ENCODE measurements around the gene CACUL1. TPM values are rescaled to one million over a fixed set of nuclear protein-coding genes. Genes with fewer than 3 reads are reported as not detected.

Gene CACUL1
- polyA plus RNA-seq, 3 donors from 2014 or later = 23.8 to 41.4 (median 25.8) TPM

- DNase-seq = no peak
- Mint-ChIP-seq H3K36me3 (peaks cover 0 to 4% (median 4%) of the 10 kb centered on the region in 3 donors), H3K4me1 (no peaks in the 10 kb centered on the region), H3K9me3 (no peaks in the 10 kb centered on the region), H3K27ac (no peak overlapping the region), H3K27me3 (ENCODE audit: low read depth in 3 of 3) (no peaks in the 10 kb centered on the region), H3K4me3 (no peak overlapping the region)
Measured at GRCh38 chr10:118712080-118712479, 42.7 kb downstream of the CACUL1 start.

- Mint-ChIP-seq H3K4me1 (no peaks in the 10 kb centered on the region), H3K4me3 (no peak overlapping the region), H3K27me3 (ENCODE audit: low read depth in 3 of 3) (no peaks in the 10 kb centered on the region), H3K27ac (no peak overlapping the region), H3K36me3 (peaks cover 0 to 4% (median 4%) of the 10 kb centered on the region in 3 donors), H3K9me3 (no peaks in the 10 kb centered on the region)
- DNase-seq = no peak
Measured at GRCh38 chr10:118710487-118710886, 44.3 kb downstream of the CACUL1 start.

- Mint-ChIP-seq H3K27ac (no peak overlapping the region), H3K9me3 (no peaks in the 10 kb centered on the region), H3K27me3 (ENCODE audit: low read depth in 3 of 3) (no peaks in the 10 kb centered on the region), H3K4me1 (no peaks in the 10 kb centered on the region), H3K36me3 (peaks cover 0 to 8% (median 4%) of the 10 kb centered on the region in 3 donors), H3K4me3 (no peak overlapping the region)
- no peak for DNase-seq
Measured at GRCh38 chr10:118708571-118708970, 46.2 kb downstream of the CACUL1 start.

GRCh38 chr10:118704711-118705110 lies 50.1 kb downstream of the CACUL1 start:
- no peak for DNase-seq
- H3K9me3 Mint-ChIP-seq = no peaks in the 10 kb centered on the region
- peaks cover 0 to 23% (median 8%) of the 10 kb centered on the region in 3 donors for H3K36me3 Mint-ChIP-seq
- peak overlapping the region in 1 of 6 donors; percentile 38 for H3K27ac Mint-ChIP-seq
- H3K4me3 Mint-ChIP-seq = no peak overlapping the region
- H3K4me1 Mint-ChIP-seq = peaks cover 0 to 12% of the 10 kb centered on the region in 2 donors
- H3K27me3 Mint-ChIP-seq (ENCODE audit: low read depth in 3 of 3) = no peaks in the 10 kb centered on the region

- Mint-ChIP-seq H3K4me1 (peaks cover 13 to 35% of the 10 kb centered on the region in 2 donors), H3K4me3 (no peak overlapping the region), H3K9me3 (no peaks in the 10 kb centered on the region), H3K36me3 (peaks cover 0 to 19% (median 4%) of the 10 kb centered on the region in 3 donors), H3K27ac (no peak overlapping the region), H3K27me3 (ENCODE audit: low read depth in 3 of 3) (no peaks in the 10 kb centered on the region)
- DNase-seq = no peak
Measured at GRCh38 chr10:118701529-118702323, 53.0 kb downstream of the CACUL1 start.

- H3K4me1 Mint-ChIP-seq = peaks cover 14 to 35% of the 10 kb centered on the region in 2 donors
- H3K27ac Mint-ChIP-seq = peak overlapping the region; percentile 4 to 70 (median 40)
- DNase-seq = peak; percentile 42 to 59 (median 57)
- peaks cover 0 to 15% (median 4%) of the 10 kb centered on the region in 3 donors for H3K36me3 Mint-ChIP-seq
- H3K9me3 Mint-ChIP-seq = no peaks in the 10 kb centered on the region
- no peaks in the 10 kb centered on the region for H3K27me3 Mint-ChIP-seq (ENCODE audit: low read depth in 3 of 3)
- H3K4me3 Mint-ChIP-seq = peak overlapping the region; percentile 18 to 60 (median 42)
Measured at GRCh38 chr10:118698421-118698820, 56.3 kb downstream of the CACUL1 start.

- Mint-ChIP-seq H3K36me3 (peaks cover 0 to 6% (median 4%) of the 10 kb centered on the region in 3 donors), H3K4me1 (peaks cover 14 to 23% of the 10 kb centered on the region in 2 donors), H3K9me3 (no peaks in the 10 kb centered on the region), H3K27me3 (ENCODE audit: low read depth in 3 of 3) (no peaks in the 10 kb centered on the region), H3K4me3 (no peak overlapping the region), H3K27ac (peak overlapping the region in 3 of 6 donors; percentile 13 to 57 (median 56))
- no peak for DNase-seq
Measured at GRCh38 chr10:118694848-118695247, 59.9 kb downstream of the CACUL1 start.

- H3K4me3 Mint-ChIP-seq = no peak overlapping the region
- H3K27me3 Mint-ChIP-seq (ENCODE audit: low read depth in 3 of 3) = no peaks in the 10 kb centered on the region
- peaks cover 1 to 7% of the 10 kb centered on the region in 2 donors for H3K4me1 Mint-ChIP-seq
- DNase-seq = no peak
- peak overlapping the region in 1 of 6 donors; percentile 18 for H3K27ac Mint-ChIP-seq
- H3K36me3 Mint-ChIP-seq = peaks cover 0 to 24% (median 11%) of the 10 kb centered on the region in 3 donors
- H3K9me3 Mint-ChIP-seq = no peaks in the 10 kb centered on the region
Measured at GRCh38 chr10:118692872-118693271, 61.9 kb downstream of the CACUL1 start.

- H3K4me3 Mint-ChIP-seq = no peak overlapping the region
- no peak for DNase-seq
- H3K36me3 Mint-ChIP-seq = peaks cover 9 to 50% (median 20%) of the 10 kb centered on the region in 3 donors
- H3K4me1 Mint-ChIP-seq = peaks cover 1 to 6% of the 10 kb centered on the region in 2 donors
- H3K9me3 Mint-ChIP-seq = no peaks in the 10 kb centered on the region
- no peaks in the 10 kb centered on the region for H3K27me3 Mint-ChIP-seq (ENCODE audit: low read depth in 3 of 3)
- no peak overlapping the region for H3K27ac Mint-ChIP-seq
Measured at GRCh38 chr10:118689070-118689858, 65.5 kb downstream of the CACUL1 start.

- H3K9me3 Mint-ChIP-seq = no peaks in the 10 kb centered on the region
Measured at GRCh38 chr10:118687472-118687871, 67.3 kb downstream of the CACUL1 start.

GRCh38 chr10:118682533-118682932 lies 72.2 kb downstream of the CACUL1 start:
- no peak overlapping the region for H3K27ac Mint-ChIP-seq
- H3K9me3 Mint-ChIP-seq = no peaks in the 10 kb centered on the region
- no peaks in the 10 kb centered on the region for H3K27me3 Mint-ChIP-seq (ENCODE audit: low read depth in 3 of 3)
- peaks cover 13 to 32% of the 10 kb centered on the region in 2 donors for H3K4me1 Mint-ChIP-seq
- H3K36me3 Mint-ChIP-seq = peaks cover 15 to 36% (median 22%) of the 10 kb centered on the region in 3 donors
- H3K4me3 Mint-ChIP-seq = no peak overlapping the region
- no peak for DNase-seq

More at GRCh38 chr10:118687472-118687871, 67.3 kb downstream of the CACUL1 start:
- no peak for DNase-seq
- Mint-ChIP-seq H3K27ac (peak overlapping the region in 3 of 6 donors; percentile 12 to 43 (median 17)), H3K36me3 (peaks cover 9 to 51% (median 20%) of the 10 kb centered on the region in 3 donors), H3K4me1 (peaks cover 0 to 6% of the 10 kb centered on the region in 2 donors), H3K27me3 (ENCODE audit: low read depth in 3 of 3) (no peaks in the 10 kb centered on the region), H3K4me3 (no peak overlapping the region)

- no peaks in the 10 kb centered on the region for H3K27me3 Mint-ChIP-seq (ENCODE audit: low read depth in 3 of 3)
- H3K36me3 Mint-ChIP-seq = peaks cover 6 to 19% (median 15%) of the 10 kb centered on the region in 3 donors
- no peak for DNase-seq
- peaks cover 13 to 28% of the 10 kb centered on the region in 2 donors for H3K4me1 Mint-ChIP-seq
- peak overlapping the region in 3 of 5 donors; percentile 0 to 6 (median 5) for H3K4me3 Mint-ChIP-seq
- H3K27ac Mint-ChIP-seq = peak overlapping the region; percentile 8 to 65 (median 32)
- H3K9me3 Mint-ChIP-seq = no peaks in the 10 kb centered on the region
Measured at GRCh38 chr10:118680197-118680596, 74.6 kb downstream of the CACUL1 start.

GRCh38 chr10:118674226-118674919 lies 80.4 kb downstream of the CACUL1 start:
- no peak overlapping the region for H3K4me3 Mint-ChIP-seq
- H3K27ac Mint-ChIP-seq = peak overlapping the region in 3 of 6 donors; percentile 29 to 40 (median 35)
- H3K4me1 Mint-ChIP-seq = peaks cover 1 to 11% of the 10 kb centered on the region in 2 donors

More at GRCh38 chr10:118674226-118674919, 80.4 kb downstream of the CACUL1 start:
- Mint-ChIP-seq H3K9me3 (no peaks in the 10 kb centered on the region), H3K36me3 (peaks cover 0 to 11% (median 8%) of the 10 kb centered on the region in 3 donors), H3K27me3 (ENCODE audit: low read depth in 3 of 3) (peaks cover 0 to 5% (median 0%) of the 10 kb centered on the region in 3 donors)
- DNase-seq = no peak

All from immature natural killer cell (primary cell).